SHP77 treated with DMSO at 0.1 percent for 48 hours (cell line): Measurements from ENCODE around the gene APOL3.
"Not testable (repeated sequence)": the region's sequence is repeated elsewhere in the genome, so short reads cannot be mapped to it uniquely, and the experiment has no call there.

Source experiments
- DNase-seq: peaks from one replicate; lab custom pipeline; 2025; lab: John Stamatoyannopoulos, UW

The APOL3 gene, protein sequence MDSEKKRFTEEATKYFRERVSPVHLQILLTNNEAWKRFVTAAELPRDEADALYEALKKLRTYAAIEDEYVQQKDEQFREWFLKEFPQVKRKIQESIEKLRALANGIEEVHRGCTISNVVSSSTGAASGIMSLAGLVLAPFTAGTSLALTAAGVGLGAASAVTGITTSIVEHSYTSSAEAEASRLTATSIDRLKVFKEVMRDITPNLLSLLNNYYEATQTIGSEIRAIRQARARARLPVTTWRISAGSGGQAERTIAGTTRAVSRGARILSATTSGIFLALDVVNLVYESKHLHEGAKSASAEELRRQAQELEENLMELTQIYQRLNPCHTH

DNA sequence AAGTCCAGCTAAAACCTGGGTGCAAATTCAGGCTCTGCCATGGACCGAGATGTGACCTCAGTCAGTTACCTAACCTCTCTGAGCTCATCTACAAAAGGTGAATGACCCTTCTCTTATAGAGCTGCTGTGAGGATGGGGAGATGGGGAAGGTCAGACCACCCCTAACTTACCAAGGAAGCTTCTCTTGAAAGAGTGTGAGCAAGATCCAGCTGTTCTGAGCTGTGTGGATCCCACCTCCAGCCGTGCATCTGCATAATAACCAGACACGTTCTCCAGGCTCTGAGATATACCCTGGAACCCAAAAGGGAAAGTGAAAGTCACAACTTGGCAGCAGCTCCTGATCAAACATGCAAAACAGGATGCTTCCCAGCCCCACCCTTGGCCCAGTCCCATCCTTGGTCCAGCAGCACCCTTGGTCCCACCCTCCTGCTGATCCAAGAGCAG, at the start of gene APOL3:
Gene APOL3, minus strand, starts transcription at position 257 of the 444 bp plus-strand sequence. CDS start 11,700 bp downstream, outside the sequence.
- DNase-seq, result no peak

DNA sequence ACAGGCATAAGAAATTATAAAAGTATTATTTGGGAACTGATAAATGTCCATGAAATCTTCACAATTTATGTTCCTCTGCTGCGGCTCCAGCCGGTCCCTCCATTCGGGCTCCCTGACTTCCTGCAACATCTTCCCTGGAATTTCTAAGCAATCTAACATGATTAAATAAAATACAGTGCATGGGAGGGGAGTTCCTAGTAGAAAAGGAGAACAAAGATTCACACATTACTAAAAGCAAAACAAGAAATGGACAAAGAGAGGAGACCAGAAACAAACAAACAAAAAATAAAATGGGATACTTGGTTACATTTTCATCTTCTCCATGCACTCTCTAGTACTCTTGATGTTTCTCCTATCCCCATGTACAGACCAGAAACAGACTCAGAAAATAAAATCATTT, 49.7 kb upstream of the APOL3 start:
- DNase-seq, result no peak

DNA sequence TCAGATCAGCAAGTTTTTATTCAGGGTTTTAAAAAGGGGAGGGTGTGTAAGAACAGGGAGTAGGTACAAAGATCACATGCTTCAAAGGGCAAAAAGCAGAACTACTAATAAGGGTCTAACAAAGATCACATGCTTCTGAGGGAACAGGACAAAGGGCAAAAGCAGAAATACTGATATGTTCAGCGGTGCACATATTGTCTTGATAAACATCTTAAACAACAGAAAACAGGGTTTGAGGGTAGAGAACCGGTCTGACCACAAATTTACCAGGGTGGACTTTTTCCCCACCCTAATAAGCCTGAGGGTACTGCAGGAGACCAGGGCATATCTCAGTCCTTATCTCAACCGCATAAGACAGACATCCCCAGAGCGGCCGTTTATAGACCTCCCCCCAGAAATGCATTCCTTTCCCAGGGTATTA, 48.9 kb upstream of the APOL3 start:
- not testable (repeated sequence) for DNase-seq

DNA sequence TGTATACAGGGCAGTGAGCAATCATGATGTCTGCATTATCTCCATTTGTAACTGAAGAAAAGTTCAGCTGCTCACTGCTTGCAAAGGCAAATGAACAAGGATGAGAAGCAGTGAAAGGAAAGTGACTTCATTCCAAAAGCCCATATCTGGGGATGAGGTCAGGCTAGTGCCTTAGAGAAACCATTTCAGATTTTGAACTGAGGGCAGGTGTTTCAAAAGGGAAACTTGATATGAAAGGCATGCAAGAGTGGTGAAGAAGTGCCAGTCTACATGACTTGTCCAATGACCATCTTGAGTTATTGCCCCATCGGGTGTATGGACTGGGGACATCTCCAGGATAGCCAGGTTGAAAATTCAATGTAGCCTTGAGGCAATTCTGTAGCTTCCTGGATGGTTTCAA, 48.4 kb upstream of the APOL3 start:
- DNase-seq, result no peak

DNA sequence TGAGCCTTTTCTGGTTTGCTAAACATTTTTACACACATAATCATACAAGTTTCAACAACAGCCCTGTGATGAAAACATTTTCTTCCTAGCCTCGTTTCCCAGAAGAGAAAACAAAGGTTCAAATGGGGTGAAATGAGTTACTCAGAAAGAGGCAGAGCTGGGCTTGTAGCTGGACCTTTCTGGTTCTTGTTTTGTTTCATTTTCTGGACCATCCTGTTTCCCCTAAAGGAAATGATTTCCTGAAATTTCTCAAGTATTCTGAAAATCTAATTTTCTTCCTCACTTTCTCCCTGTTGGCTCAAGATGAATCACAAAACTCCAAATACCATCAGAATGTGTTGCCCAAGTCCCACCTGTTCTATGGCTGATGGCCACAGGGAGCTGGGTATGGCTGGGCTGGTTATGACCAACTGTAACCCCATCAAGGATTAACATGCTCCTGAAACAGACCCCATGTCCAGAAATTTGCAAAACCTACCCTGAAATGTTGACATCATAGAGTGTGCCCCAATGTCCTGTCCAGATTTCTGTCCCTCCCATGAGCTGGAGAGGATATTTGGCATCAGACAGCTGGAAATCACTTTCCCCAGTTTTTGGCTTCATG, 47.7 kb upstream of the APOL3 start:
- DNase-seq, result no peak

DNA sequence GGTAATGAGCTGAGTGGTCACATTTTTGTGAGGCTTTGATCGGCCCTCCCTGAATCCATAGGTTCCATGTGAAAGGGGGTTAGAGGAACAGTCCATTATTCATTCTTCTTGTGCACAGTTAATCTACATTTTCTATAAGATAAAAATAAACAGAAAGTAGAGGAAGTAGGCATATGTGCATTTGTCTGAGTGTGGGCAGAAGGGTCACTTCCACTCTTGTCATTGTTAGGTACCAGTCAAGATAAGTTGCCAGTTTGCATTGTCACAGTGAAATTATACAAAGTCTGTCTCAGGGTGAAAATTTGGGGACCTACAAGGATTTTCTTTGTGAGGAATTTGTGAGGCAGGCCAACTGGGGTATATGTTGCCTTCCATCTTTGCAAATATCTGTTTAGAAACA, 45.7 kb upstream of the APOL3 start:
- DNase-seq, result no peak

DNA sequence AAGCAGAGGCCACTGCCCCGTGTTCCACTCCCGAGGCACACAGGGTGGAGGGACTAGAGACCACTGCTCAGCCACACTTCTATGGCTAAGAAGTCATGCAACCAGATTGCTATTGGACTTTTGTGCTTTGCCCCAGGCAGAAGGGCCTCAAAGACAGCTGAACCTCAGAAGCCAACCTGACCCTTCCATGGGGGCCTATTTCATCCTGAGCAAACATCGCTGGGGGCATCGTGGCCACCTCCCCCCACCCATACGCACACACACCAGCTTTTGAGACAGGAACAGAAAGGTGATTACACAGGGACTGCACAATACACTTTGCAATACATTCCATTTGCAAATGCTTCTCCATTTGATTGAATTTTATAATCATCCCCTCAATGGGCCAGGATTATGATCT, 45.0 kb upstream of the APOL3 start:
- not testable (repeated sequence) for DNase-seq

DNA sequence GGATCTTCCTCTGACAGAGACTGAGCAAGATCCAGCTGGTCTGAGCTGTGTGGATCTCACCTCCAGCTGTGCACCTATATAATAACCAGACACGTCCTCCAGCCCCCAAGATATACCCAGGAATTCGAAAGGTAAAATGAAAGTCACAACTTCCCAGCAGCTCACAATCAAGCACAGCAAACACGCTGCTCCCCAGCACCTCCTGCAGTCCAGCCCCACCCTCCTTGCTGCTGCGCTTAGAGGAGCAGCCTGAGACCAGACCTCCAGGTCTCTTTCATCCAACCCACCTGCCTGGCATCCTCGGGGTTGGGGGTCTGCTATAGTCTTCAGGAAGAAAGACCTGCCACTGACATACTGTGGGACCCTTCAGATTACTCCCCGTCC, 44.1 kb upstream of the APOL3 start:
- no peak for DNase-seq

DNA sequence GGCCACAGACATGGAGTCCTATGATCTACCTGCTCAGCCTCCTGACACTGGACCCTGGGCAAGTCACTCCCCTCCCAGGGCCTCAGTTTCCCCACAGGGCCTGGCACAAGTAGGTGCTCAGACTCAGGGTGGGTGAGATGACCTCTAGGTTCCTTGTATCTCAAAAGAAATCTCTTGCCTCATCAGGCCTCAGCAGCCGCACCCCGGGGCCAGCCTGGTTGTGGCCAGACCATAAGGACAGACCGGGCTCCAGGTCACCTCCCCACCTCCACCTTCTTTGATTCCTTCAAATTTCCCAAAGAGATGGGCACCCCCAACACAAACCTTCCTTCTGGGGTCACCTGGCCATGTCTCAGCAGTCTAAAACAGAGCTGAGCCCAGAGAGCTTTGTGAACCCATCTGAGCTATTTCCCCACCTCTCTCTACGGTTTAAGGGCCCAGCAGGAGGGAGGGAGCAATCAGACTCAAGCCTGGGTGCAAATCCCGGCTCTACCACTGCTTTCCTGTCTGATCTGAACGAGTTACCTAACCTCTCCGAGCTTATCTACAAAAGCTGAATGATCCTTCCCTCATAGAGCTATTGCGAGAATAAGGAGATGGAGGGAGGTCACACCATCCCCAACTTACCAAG, 43.6 kb upstream of the APOL3 start:
- DNase-seq, result no peak

DNA sequence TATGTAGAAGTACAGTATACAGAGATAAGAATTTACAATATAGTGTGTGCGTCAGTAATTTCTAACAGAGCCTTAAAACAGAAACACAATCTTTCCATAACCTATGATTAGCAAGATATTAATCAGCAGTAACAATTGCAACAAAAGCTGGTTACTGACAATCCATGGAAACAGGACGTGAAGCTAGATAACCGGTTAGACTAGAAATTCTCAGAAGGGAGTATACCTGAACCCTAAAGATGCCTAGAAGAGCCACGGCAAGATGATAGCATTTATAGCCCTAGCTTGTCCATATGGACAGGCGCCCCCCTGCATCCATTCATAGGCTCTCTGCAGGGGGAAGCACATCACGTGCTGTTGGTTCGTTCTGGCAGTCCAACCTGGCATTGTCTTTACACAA, 42.9 kb upstream of the APOL3 start:
- DNase-seq, result not testable (repeated sequence)

DNA sequence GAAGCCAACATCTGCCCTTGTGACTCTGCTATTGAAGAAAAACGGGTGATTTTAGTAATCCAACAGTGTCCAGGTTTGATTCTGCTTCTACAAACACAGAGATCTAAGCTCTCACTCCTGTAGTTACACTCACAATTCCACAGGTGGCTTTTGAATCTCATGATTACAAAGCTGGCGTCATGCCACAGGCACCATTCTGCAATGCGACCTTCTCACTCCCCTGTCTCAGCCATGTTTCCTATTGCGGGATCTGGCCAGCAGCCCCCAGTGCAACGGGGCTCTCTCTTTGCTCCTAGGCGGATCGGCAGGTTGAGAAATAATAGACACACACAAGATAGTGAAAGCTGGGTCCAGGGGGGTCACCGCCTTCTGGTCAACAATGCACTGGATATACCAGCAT, 42.4 kb upstream of the APOL3 start:
- peak; percentile 37 for DNase-seq

DNA sequence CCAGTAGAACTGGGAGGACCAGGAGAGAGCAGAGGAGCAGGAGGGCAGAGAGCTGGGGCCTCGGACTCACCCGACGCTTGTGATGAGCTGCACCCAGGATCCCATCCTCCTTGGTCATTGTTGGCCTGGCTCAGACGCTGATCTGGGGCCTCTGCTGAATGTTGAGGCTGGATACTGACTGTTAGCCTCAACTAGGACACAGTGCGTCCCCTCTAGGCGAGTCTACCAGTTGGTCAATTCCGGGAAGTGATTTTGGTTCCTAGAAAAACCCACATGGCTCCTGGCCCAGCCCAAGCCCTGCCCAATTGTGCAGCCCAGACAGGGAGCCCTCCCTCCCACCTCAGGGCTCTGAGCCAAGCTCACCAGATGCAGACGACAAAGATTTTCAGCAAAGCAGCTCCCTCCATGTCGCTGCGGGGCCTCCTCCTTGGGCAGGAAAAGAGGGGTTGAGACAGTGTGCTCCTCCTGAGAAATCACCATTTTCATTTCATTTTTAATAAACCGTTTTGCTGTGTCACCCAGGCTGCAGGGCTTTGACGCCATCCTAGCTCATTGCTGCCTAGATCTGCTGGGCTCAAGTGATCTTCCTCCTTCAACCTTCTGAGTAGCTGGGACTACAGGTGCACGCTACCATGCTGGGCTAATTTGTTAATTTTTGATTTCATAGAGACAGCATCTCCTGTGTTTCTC, 41.2 kb upstream of the APOL3 start, which contains the start of gene APOL4:
Gene APOL4, minus strand, starts transcription at position 180 of the 690 bp plus-strand sequence. Its CDS starts 75 bp downstream, at position 105.
- DNase-seq, result peak; percentile 55

DNA sequence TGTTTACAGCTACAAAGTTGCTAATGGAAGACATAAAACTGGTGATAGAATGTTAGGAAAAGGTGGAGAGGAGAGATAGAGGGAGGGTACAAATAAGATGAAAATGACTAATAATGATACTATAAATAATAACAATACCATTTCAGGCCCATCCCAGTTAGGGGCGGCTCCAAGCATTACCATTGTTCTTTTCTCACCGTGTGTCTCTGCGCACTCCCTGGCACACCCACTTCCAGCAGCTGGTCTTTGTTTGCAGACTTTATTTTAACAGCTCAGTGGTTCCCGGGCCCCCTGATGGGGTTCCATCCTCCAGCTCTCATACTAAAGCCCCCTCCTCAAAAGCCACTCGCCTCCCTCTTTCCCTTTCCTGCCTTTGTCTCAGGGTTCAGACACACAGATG, 40.5 kb upstream of the APOL3 start:
- not testable (repeated sequence) for DNase-seq

DNA sequence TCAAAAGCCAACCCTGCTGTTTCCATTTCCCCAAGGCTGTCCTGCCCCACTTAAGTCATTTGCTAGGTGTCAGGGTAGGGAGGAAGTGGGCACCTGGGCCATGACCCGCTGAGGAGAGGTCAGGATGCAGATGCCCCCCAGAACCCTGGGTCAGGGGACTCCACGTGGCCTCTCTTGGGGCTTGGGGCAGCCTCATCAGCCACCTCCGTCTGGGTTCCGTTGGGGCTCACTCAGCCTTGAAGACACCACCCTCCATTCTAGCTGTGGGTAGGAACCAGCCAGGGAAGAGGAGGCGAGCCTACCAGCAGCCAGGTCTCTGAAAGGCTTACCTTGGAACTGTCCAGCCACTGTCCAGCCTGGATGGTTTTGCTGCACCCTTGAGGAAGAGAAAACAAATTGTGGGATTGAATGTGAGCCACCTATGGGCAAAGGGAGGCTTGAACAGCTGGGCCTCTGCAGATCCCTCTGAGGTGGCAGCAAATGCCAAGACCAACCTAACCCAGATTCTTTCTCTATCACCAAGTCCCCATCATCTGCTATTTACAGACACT, 38.5 kb upstream of the APOL3 start:
- no peak for DNase-seq

DNA sequence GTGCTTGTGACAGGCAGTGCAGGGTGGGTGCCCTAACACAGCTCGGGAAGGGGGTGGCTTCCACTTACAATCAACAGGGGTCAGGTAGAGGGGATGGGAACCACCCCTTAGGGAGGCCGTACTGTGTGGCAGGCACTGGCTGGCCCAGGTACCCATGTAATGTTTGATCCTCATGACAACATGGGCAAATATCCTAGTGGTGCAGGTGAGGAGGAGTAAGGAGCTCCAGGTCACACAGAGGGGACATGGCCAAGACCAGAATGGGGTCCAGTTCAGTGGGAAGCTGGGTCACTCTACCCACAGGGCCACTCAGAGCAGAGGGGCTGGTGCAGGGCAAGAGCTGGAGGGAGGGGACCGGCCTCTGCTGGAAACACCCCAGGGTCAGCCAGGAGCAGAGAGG, 38.0 kb upstream of the APOL3 start:
- no peak for DNase-seq

DNA sequence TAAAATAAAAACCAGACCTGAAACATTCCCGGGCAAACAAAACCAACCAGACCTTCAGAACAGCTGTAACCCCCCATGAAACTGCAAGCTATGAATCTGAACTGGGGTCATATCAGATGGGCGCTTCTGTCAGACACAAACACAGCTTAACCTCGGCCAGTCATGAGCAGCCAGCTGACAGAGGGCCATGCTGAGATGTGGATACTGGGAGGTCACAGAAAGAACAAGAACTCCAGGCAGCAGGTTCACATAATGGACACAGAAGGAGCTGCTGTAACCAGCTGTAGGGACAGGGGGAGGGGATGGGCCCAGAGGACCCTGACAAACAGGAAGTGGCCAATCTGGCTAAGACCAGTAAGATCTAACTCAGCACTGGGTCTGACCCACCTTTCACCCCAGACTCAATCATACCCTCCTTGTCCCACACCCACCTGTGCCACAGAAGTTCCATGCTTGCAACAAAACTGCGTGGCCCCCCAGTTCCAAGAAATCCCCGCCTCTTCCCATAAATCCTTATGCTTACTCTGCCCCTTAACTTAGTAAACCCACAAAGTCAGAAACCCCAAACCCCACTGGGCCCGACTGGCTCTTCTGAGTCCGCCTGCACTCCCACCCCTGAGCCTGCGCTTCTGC, 37.1 kb upstream of the APOL3 start:
- no peak for DNase-seq

DNA sequence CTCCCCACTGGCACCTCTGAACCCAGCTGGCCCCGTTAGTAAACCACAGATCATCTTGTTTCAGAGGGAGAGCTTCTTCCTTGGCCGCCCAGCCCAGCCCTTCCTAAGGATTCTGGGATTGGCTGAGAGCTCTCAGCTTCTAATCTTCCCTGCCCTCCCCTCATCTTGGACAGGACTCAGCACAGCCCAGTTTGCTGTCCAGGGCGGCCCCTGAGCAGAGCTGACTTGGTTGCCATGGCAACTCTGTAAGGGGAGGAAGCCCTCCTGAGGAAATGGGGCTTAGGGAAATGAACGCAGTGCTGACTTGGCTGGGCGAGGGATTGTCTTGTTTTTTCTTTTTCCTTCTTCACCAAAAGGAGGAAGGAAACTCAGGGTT, 36.5 kb upstream of the APOL3 start:
- no peak for DNase-seq

DNA sequence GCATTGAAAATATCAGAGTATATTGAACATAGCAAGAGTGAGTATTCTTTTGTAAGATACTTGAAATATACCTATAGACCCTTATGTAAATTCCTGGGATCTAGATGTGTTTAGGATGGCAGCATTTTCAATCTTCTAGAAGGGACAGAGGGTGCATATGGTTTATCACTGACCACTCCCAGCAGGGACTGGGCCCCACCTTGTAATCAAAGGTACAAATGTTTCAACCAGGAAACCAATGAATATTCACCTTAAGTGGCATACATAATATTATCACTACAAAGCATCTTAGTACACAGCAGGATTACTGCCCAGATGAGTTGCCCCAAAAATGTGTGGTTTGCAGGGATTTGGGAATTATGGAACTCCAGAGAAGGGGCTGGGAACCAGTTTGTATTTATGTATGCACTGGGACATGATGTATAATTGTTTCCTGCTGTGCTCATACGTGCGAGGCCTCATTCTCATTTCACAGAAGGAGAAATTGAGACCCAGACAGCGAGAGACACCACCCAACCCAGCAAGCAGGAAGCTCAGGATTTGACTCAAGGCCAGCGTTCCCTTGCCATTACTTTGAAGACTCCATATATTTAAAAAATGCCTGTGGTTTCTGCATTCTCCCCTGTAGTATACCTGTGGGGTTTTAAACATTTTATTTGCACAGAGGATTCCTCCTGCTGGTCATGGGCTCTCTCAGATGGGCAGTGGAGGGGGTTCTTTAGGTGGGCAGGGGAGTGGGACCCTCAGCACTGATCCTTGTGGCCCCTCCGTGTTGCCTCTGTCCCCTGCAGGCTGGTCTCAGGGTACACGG, 35.9 kb upstream of the APOL3 start:
- DNase-seq, result no peak

DNA sequence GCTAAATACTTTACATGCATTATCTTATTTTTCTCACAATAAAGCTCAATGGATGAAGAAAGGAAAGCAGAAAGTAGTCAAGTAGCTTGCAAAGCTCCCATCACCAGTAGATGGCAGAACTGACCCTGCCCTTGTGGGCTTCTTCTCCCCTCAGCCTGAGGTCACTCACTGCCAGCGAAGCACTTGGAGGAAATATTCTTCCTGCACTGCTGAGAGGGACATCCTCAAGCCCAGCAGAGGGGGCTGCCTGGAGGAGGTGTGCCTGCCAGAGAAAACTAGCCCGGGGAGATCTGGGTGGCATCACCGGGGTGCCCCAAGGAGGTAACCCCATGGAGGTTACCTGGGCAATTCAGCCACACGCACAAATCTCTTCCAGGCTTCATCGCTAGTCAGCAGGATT, 34.4 kb upstream of the APOL3 start:
- peak; percentile 7 for DNase-seq

DNA sequence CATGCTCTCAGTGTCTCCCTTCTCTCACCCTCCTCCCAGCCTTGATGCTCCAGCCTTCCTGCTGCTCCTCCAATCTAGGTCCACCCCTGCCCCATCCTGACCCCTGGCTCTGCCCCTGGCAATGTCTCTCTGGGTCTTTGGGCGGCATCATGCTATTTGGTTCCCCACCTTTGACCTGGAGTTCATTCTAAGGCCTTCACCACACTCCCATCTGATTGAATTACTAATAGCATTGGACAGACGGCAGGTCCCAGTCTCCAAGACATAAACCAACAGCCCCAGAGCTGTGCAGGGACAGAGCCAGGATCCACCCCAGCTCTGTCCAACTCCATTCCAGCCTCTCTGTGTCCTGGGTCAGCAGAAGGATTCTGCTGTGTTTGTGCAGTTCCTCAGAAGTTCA, 33.8 kb upstream of the APOL3 start:
- DNase-seq, result no peak

DNA sequence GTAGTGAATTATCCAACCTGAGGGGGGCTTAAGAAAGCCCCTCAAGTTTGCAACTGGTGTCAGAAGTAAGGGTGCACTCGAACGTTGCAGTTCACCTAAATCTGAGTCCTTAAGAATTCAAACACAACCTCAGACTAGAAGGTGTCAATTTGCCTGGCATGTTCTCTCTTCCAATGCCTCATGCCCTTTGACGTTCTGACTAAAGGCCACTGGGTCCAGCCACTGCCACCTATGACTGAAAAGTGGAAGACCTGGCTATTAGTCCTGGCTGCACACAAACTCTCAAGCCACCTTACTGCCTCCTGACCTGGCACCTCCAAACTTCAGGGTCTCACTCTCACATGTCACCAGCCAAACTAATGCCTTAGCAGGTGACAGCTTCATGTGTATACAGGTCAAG, 33.0 kb upstream of the APOL3 start:
- no peak for DNase-seq
